ENCODE data around the gene C1D. TPM values are rescaled to one million over a fixed set of nuclear protein-coding genes. Genes with fewer than 3 reads are reported as not detected.
A peak's percentile ranks its signal among the peaks of the same experiment; 100 is the strongest.

C1D gene
- total RNA-seq, 1 donor from 2014 or later: not detected

- H3K4me1 ChIP-seq: peaks cover 0 to 4% of the 10 kb centered on the region in 2 donors
- H3K27ac ChIP-seq: no peak overlapping the region
- intact Hi-C loops (cut with DNase I): loop anchor here (2.0 to 10.0 kb wide), 5 partner anchors 192 to 1600 kb away; no protein-coding TSS in a partner anchor
- no peak for TF ChIP-seq CTCF (IDR thresholded peaks at IDR 0.05)
- no peaks in the 10 kb centered on the region for H3K27me3 ChIP-seq
- no peak overlapping the region for H3K4me3 ChIP-seq
- no peaks in the 10 kb centered on the region for H3K9me3 ChIP-seq
- no peaks in the 10 kb centered on the region for H3K36me3 ChIP-seq
- DNase-seq (ENCODE audit: low spot score in 2 of 2): no peak
Observed at GRCh38 chr2:68032702-68033101, 30.1 kb downstream of the C1D start.

GRCh38 chr2:68031542-68032160 lies 31.2 kb downstream of the C1D start:
- H3K27ac ChIP-seq: no peak overlapping the region
- no peaks in the 10 kb centered on the region for H3K27me3 ChIP-seq
- intact Hi-C loops (cut with DNase I): loop anchor here (2.0 to 10.0 kb wide), 6 partner anchors 185 to 1599 kb away; no protein-coding TSS in a partner anchor
- TF ChIP-seq CTCF (IDR thresholded peaks at IDR 0.05): peak; percentile 56 to 76 (median 74)
- no peak for DNase-seq (ENCODE audit: low spot score in 2 of 2)
- H3K4me1 ChIP-seq: peaks cover 0 to 4% of the 10 kb centered on the region in 2 donors
- no peaks in the 10 kb centered on the region for H3K9me3 ChIP-seq
- no peaks in the 10 kb centered on the region for H3K36me3 ChIP-seq
- H3K4me3 ChIP-seq: no peak overlapping the region

GRCh38 chr2:68031043-68031442 lies 31.8 kb downstream of the C1D start:
- H3K9me3 ChIP-seq: no peaks in the 10 kb centered on the region
- no peaks in the 10 kb centered on the region for H3K36me3 ChIP-seq
- H3K4me3 ChIP-seq: no peak overlapping the region
- intact Hi-C loops (cut with DNase I): loop anchor here (2.0 to 10.0 kb wide), 5 partner anchors 184 to 1599 kb away; no protein-coding TSS in a partner anchor
- peaks cover 0 to 4% of the 10 kb centered on the region in 2 donors for H3K4me1 ChIP-seq
- no peak for TF ChIP-seq CTCF (IDR thresholded peaks at IDR 0.05)
- no peak overlapping the region for H3K27ac ChIP-seq
- H3K27me3 ChIP-seq: no peaks in the 10 kb centered on the region
- no peak for DNase-seq (ENCODE audit: low spot score in 2 of 2)

GRCh38 chr2:68030529-68030928 lies 32.3 kb downstream of the C1D start:
- intact Hi-C loops (cut with DNase I): loop anchor here (2.0 to 10.0 kb wide), 5 partner anchors 184 to 1598 kb away; no protein-coding TSS in a partner anchor
- no peak for DNase-seq (ENCODE audit: low spot score in 2 of 2)

GRCh38 chr2:68027959-68028358 lies 34.8 kb downstream of the C1D start:
- Histone ChIP-seq H3K9me3 (no peaks in the 10 kb centered on the region), H3K27ac (no peak overlapping the region), H3K4me1 (peaks cover 0 to 4% of the 10 kb centered on the region in 2 donors), H3K36me3 (no peaks in the 10 kb centered on the region), H3K27me3 (no peaks in the 10 kb centered on the region), H3K4me3 (no peak overlapping the region)
- no peak for DNase-seq (ENCODE audit: low spot score in 2 of 2)
- intact Hi-C loops (cut with DNase I): no loop called here
- TF ChIP-seq CTCF (IDR thresholded peaks at IDR 0.05): no peak

More at GRCh38 chr2:68030529-68030928, 32.3 kb downstream of the C1D start:
- TF ChIP-seq CTCF (IDR thresholded peaks at IDR 0.05): no peak
- H3K36me3 ChIP-seq: no peaks in the 10 kb centered on the region
- H3K9me3 ChIP-seq: no peaks in the 10 kb centered on the region
- peaks cover 0 to 4% of the 10 kb centered on the region in 2 donors for H3K4me1 ChIP-seq
- no peak overlapping the region for H3K27ac ChIP-seq
- no peak overlapping the region for H3K4me3 ChIP-seq
- H3K27me3 ChIP-seq: no peaks in the 10 kb centered on the region
